ENCODE results near the gene PITX3.
A peak's percentile ranks its signal among the peaks of the same experiment; 100 is the strongest.
"Not testable (repeated sequence)": the region's sequence is repeated elsewhere in the genome, so short reads cannot be mapped to it uniquely, and the experiment has no call there.

PITX3 gene

GRCh38 chr10:102254426-102254825, 13.1 kb upstream of the PITX3 start:
- DNase-seq, result no peak

GRCh38 chr10:102252508-102252907, 11.2 kb upstream of the PITX3 start:
- not testable (repeated sequence) for DNase-seq

GRCh38 chr10:102247734-102248133, 6.4 kb upstream of the PITX3 start:
- no peak for DNase-seq

GRCh38 chr10:102246261-102246660, 4.9 kb upstream of the PITX3 start:
- DNase-seq, result no peak

- DNase-seq, result no peak
Measured at GRCh38 chr10:102245932-102246251, 4.6 kb upstream of the PITX3 start.

- DNase-seq, result peak; percentile 95 to 100
Measured at GRCh38 chr10:102245082-102245931, 4.0 kb upstream of the PITX3 start, which contains the start of gene GBF1. GBF1 (plus strand) TSS chr10:102245532; CDS start chr10:102258939, 13,407 bp downstream.

- DNase-seq, result no peak
Measured at GRCh38 chr10:102243309-102243708, 2.0 kb upstream of the PITX3 start.

GRCh38 chr10:102242118-102242485, 790 bp upstream of the PITX3 start:
- no peak for DNase-seq

GRCh38 chr10:102241032-102241443, 274 bp downstream of the PITX3 start:
- DNase-seq, result no peak

- DNase-seq, result no peak
Measured at GRCh38 chr10:102240467-102241031, 763 bp downstream of the PITX3 start.

GRCh38 chr10:102237711-102238252, 3.5 kb downstream of the PITX3 start:
- DNase-seq, result no peak

- DNase-seq, result no peak
Measured at GRCh38 chr10:102236006-102236405, 5.3 kb downstream of the PITX3 start.

GRCh38 chr10:102235598-102235920, 5.8 kb downstream of the PITX3 start:
- no peak for DNase-seq

GRCh38 chr10:102234888-102235597, 6.3 kb downstream of the PITX3 start:
- no peak for DNase-seq

GRCh38 chr10:102233997-102234396, 7.3 kb downstream of the PITX3 start:
- no peak for DNase-seq

GRCh38 chr10:102231357-102232318, 9.7 kb downstream of the PITX3 start:
- DNase-seq, result no peak

GRCh38 chr10:102230861-102231356, 10.4 kb downstream of the PITX3 start:
- no peak for DNase-seq

GRCh38 chr10:102230264-102230860, 10.9 kb downstream of the PITX3 start:
- no peak for DNase-seq

- peak; percentile 45 to 66 for DNase-seq
Measured at GRCh38 chr10:102229810-102230263, 11.5 kb downstream of the PITX3 start.

GRCh38 chr10:102227050-102227449, 14.3 kb downstream of the PITX3 start:
- no peak for DNase-seq

- DNase-seq, result no peak
Measured at GRCh38 chr10:102226542-102226870, 14.8 kb downstream of the PITX3 start.

Data from hippocampal formation (tissue), 2 donors.